Measurements from ENCODE around the gene SHISAL1.
"Not testable (repeated sequence)": the region's sequence is repeated elsewhere in the genome, so short reads cannot be mapped to it uniquely, and the experiment has no call there.

The SHISAL1 gene

DNA sequence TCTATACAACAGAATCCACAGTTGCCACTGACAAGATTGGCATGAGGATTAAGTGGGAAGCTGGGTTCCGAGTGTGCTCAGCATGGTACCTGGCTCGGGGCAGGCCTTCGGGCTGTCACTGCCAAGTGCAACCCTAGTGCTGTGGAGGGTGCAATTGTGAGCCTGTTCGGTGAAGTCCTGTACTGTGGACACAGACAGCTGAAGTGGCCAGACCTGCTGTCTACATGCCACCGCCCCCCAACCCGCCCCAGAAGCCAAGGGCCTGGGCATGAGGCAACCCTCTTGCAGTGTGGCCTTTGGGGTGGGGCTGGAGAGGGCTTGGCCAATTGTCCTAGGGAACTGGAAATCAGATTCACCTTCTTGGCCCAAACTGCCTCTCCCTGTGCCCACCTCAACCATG is 15.6 kb upstream of the SHISAL1 start:
- DNase-seq (ENCODE audit: low spot score) = no peak

- DNase-seq (ENCODE audit: low spot score) = no peak
Measured at GRCh38 chr22:44326491-44326885, 13.7 kb upstream of the SHISAL1 start.

DNA sequence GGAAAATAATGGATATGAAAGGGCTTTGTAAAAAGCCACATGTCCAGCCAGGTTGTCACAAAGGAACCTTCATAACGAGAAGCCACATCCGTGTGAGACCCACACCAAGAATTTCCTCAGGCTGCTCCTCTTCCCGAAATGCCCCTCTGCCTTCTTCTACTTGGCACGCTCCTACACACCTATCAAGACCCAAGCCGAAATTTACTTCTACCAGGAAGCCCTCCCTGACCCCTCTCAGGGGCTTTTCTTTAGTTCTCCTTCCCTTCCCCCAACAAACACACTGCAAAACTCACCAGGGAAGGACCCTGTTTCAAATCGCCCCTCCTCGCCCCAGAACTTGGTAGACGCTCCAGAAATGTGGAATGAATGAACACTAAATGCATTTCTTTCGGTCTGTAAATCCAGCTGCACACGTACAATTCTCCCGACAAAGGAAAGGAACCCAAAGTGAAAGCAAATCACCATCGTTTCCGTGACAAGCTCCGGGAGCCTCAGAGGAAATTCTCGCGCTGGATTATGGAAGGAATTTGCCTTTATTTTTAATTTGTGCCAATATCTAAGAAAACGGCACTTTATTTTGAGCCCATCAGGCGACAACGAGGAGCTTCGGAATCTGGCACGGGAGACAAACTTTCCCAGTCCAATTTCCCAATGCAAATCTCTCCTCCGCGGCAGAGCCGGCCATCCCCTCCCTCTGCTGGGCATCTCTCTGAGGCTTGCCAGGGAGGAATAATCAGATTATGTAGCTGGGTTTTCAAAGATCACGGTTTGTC is 13.2 kb upstream of the SHISAL1 start:
- DNase-seq (ENCODE audit: low spot score) = no peak

GRCh38 chr22:44323140-44323790 is 10.5 kb upstream of the SHISAL1 start:
- DNase-seq (ENCODE audit: low spot score) = not testable (repeated sequence)

GRCh38 chr22:44319685-44320084 is 6.9 kb upstream of the SHISAL1 start:
- no peak for DNase-seq (ENCODE audit: low spot score)

GRCh38 chr22:44318751-44319150 is 6.0 kb upstream of the SHISAL1 start:
- no peak for DNase-seq (ENCODE audit: low spot score)

GRCh38 chr22:44317886-44318637 is 5.3 kb upstream of the SHISAL1 start:
- no peak for DNase-seq (ENCODE audit: low spot score)

GRCh38 chr22:44317123-44317444 is 4.3 kb upstream of the SHISAL1 start:
- no peak for DNase-seq (ENCODE audit: low spot score)

- no peak for DNase-seq (ENCODE audit: low spot score)
Measured at GRCh38 chr22:44316393-44317122, 3.8 kb upstream of the SHISAL1 start.

DNA sequence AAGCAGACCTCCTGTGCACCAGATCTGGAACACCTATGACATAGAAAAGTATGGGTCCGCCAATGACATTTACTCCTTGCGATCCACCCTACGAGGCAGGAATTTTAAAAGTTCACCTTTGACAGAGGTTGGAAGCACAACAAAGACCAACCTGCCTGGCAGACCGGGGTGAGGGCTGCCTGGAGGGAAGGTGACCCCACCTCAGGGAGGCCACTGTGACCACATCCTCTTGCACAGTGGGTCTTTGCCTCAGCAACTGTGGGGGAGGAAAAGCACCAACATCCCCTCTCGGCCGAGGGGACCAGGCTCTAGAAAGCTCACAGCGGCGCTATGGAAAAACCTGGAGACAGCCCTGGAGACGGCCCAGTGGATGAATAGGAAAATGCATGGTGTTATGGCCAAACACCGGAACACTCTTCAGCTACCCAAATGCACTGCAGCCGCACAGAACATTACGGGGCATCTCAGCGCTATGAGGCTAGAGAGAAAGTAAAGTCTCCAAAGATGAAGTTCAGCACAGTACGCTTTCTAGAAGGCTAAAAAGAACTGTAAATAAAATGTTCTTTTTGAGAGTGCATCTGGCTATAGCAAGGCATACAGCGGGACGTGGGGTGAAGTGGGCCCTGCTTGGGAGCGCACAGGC is 1.8 kb upstream of the SHISAL1 start:
- DNase-seq (ENCODE audit: low spot score) = no peak

GRCh38 chr22:44313385-44314006 is 745 bp upstream of the SHISAL1 start:
- no peak for DNase-seq (ENCODE audit: low spot score)

DNA sequence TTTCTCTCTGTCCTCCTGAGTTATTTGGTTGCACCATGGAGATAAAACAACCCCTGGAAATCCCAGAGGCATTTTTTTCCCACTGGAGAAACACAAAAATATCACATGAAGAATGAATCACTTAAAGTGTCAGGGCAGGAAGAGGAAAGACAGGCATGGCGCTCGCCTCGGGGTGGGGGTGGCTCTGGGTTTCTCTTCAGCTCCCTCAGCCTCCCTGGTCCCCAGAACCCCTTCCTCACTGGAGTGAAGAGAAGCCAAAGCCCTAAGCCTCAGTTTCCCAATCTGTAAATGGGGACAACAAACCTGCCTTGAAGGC is 938 bp downstream of the SHISAL1 start:
- no peak for DNase-seq (ENCODE audit: low spot score)

DNA sequence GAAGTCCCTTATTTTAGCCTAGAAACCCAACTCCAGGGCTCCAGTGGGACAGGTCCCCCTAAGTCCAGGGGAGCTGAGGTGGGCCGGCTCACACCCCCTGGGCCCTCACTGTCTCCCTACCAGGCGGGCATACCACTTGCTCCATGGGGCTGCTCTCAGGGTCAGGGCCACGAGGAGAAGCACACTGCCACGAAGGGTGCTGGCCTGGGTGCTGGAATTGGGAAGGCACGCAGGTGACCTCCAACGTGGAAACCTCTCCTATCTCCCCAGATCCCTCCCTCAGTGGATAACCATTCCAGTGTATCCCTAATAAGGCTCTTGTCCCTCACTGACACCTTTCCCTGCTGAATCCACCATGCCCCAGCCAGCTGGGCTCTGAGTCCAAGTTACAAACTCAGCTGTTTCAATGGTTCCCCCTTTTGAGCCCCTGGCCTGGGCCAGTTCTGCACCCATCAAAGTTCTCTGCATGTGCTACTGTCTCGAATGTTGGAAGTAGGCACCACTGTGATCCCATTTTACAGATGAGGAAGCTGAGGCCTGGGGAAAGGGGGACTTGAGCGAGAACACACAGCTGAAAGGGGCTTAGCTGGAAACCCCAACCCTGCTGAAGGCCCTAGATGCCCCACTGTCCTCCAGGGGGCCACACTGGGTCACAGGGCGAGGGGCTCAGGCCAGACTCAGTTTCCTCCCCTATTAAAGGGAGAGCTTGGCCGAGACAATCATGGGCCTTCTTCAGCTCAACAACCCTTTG is 1.5 kb downstream of the SHISAL1 start:
- DNase-seq (ENCODE audit: low spot score) = no peak

DNA sequence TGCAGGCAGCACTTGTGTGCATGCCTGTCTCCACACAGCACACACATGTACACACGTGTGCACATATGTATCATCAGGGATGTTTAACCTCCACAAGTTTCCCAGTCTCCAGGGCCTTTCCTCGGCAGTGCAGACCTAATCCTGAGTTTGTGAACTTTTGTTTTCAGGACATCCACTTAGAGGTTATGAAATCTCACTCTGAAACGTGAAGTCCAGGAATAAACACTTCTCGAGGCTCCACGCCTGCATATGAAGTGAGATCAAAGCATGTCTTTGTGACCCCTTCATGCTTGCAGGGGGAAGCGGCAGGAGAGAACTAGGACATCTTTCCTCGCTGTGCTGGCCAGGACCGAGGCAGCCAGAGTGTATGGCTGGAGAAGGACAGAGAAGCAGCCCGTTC is 3.1 kb downstream of the SHISAL1 start:
- no peak for DNase-seq (ENCODE audit: low spot score)

DNA sequence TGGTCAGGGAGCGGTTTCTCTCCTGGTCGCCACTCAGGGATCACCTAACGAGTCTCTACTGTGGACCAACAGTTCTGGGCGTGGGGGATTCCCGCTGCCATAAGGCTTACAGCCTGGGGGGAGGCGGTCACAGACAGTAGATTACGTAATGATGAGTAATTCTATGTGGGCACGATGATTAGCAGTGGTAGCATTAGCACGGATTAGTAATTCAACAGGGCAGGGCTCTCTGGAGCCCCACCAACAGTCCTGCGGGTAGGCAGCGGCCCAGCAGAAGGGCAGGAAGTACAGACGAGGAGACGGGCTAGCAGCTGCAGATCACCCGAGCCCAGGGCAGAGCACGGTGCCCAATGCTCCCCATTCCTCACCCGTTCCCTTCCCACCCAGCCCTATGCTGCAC is 3.6 kb downstream of the SHISAL1 start:
- DNase-seq (ENCODE audit: low spot score) = peak; percentile 7

- no peak for DNase-seq (ENCODE audit: low spot score)
Measured at GRCh38 chr22:44307509-44308169, 5.1 kb downstream of the SHISAL1 start.

DNA sequence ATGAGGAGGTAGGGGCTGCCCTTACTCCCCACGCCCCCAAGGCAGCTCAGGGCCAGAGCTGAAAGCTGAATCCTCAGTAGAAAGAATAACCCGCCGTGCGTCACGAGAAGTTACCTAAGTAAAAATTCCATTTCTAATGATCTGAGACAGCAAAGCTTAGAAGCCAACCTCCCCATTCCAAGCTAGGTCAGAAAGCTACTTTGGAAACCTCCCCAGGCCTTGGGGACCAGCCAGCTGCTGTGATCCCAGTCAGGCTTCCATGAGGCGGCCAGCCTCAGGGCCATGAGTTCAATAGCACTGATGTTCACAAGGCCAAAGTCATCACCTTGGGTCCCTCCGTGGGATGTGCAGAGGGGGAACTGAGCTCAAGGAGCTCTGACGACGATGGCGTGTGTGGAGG is 6.9 kb downstream of the SHISAL1 start:
- no peak for DNase-seq (ENCODE audit: low spot score)

- no peak for DNase-seq (ENCODE audit: low spot score)
Measured at GRCh38 chr22:44305455-44305854, 7.3 kb downstream of the SHISAL1 start.

DNA sequence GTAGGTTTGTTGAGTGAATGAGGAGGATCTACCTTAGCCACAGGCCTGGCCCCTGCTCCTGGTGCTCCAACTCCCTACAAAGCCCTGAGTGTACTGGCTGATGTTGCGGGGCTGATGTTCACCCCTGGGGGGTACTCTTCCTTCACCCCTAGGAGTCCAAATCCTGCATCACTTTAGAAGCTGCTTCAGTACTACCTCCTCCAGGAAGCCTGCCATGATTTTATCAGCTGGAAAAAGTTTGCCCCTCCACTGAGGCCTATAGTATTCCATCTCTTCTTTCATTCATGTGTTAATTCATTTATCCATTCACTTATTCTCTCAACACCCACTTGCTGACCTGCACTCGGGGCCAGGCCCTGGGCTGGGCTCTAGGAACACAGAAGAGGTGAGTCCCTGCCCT is 7.8 kb downstream of the SHISAL1 start:
- no peak for DNase-seq (ENCODE audit: low spot score)

DNA sequence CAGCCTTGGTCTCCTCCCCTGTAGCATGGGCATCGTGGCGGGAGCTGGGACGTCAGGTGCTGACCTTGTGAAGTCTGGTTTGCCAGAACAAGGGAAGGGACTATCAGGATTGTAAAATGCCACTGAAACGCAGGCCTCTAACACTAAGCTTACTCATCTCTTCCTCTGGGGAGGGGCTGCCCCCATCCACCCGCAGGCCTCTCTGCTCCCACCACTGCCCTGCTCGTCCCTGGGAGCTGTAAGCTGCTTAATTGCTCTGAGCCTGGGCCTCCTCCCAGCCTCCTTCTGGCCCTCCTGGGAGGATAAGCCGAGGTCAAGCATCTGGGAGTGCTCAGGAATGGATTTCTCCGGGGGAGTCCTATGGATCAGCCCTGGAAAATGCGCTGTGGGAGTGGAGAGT is 8.4 kb downstream of the SHISAL1 start:
- DNase-seq (ENCODE audit: low spot score) = no peak

Data from putamen (tissue), 1 donor.